ENCODE data around the gene ETS1. TPM values are rescaled to one million over a fixed set of nuclear protein-coding genes. Genes with fewer than 3 reads are reported as not detected.

ETS1 gene
- total RNA-seq, 1 experiment from 2014 or later, result 66.4 TPM

DNA sequence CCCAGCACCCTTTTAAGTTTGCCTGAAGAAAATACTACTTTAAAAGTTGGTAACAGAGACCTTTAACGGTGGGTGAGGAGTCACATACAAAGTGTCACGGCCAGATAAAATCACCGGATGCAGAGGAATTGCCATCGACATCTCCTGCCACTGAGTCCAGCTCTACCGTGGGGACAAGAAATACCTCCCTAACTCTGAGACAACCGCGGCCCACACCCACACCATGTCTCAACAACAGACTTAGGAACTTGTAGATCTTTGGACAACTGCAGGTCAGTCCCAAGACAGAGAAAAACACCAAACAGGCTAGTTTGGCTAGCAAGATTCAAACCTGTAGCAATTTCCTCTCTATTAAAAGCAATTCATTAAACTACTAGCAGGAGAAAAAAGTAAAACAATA lies 669 bp downstream of the ETS1 start:
- Histone ChIP-seq H3K27ac (ENCODE audit: low read length) (no peak overlapping the region), H3K27me3 (ENCODE audit: control insufficient read depth, insufficient read depth, low read length) (peaks cover 49% of the 10 kb centered on the region), H3K9me3 (ENCODE audit: control insufficient read depth, insufficient read depth, low read depth, low read length) (no peaks in the 10 kb centered on the region), H3K4me1 (ENCODE audit: control insufficient read depth, insufficient read depth, low read length) (no peaks in the 10 kb centered on the region), H3K4me3 (ENCODE audit: low read depth in 2 of 2, low read length in 2 of 2) (no peak overlapping the region), H3K36me3 (ENCODE audit: control insufficient read depth, insufficient read depth, low read length) (no peaks in the 10 kb centered on the region)
- no peak for TF ChIP-seq TCF7L2 (IDR thresholded peaks at IDR 0.05; ENCODE audit: low read depth, low read length)
- intact Hi-C loops (cut with micrococcal nuclease; ENCODE audit: unreplicated experiment) (loop anchor here (2.0 kb wide), 1 partner anchor 56 kb away; no protein-coding TSS in a partner anchor), in situ Hi-C loops (cut with HindIII; ENCODE audit: low pct_unique_long_range_greater_than_20kb, low sequenced_read_pairs) (no loop called here)
- DNase-seq (ENCODE audit: low read depth, low spot score) (no peak), ATAC-seq (no peak)
- BruUV-seq (replicated peaks), result no TSS peak
- ChIA-PET POLR2A (no interaction called here), CTCF (no interaction called here)

DNA sequence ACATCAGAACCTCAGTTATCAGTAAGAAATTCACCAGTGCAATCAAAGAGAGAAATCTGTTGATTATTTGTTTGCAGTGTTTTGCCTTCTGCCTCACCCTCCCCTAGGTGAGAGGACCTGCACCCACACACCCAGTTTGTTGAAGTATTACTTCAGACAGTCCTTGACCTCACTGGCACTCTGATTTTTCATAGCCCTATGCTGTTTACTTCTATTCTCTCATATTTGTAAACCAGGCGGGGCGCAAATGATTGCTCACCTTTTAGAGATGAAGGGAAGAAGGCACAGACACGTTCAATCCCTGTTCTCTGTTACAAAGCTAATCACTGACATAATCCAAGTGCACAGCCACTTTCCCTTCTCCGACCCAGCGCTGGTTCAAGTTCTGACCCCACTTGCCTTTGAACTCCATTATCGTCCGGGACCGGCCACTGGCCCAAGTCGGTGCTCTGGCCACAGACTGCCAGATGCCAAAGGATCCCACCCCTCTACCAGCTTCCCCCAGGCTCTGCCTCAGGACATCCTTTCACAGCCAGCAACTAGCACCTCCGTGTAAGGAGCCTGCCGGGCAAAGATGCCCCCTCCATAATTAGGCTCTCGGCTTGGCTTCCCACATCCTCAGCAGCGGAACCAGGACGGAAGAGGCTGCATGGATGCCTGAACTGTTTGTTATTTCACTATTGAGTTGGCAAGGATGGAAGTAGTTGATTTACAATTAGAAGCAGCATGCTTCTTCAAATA lies 1.7 kb downstream of the ETS1 start:
- no peak overlapping the region for H3K4me3 ChIP-seq (ENCODE audit: low read depth in 2 of 2, low read length in 2 of 2)

More for the DNA sequence above, 1.7 kb downstream of the ETS1 start:
- TF ChIP-seq, protein P1, sequence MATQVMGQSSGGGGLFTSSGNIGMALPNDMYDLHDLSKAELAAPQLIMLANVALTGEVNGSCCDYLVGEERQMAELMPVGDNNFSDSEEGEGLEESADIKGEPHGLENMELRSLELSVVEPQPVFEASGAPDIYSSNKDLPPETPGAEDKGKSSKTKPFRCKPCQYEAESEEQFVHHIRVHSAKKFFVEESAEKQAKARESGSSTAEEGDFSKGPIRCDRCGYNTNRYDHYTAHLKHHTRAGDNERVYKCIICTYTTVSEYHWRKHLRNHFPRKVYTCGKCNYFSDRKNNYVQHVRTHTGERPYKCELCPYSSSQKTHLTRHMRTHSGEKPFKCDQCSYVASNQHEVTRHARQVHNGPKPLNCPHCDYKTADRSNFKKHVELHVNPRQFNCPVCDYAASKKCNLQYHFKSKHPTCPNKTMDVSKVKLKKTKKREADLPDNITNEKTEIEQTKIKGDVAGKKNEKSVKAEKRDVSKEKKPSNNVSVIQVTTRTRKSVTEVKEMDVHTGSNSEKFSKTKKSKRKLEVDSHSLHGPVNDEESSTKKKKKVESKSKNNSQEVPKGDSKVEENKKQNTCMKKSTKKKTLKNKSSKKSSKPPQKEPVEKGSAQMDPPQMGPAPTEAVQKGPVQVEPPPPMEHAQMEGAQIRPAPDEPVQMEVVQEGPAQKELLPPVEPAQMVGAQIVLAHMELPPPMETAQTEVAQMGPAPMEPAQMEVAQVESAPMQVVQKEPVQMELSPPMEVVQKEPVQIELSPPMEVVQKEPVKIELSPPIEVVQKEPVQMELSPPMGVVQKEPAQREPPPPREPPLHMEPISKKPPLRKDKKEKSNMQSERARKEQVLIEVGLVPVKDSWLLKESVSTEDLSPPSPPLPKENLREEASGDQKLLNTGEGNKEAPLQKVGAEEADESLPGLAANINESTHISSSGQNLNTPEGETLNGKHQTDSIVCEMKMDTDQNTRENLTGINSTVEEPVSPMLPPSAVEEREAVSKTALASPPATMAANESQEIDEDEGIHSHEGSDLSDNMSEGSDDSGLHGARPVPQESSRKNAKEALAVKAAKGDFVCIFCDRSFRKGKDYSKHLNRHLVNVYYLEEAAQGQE (IDR thresholded peaks at IDR 0.05; ENCODE audit: insufficient read depth in 1 of 2, low read depth in 2 of 2, low read length in 1 of 2), result no peak
- TF ChIP-seq TCF7L2 (IDR thresholded peaks at IDR 0.05; ENCODE audit: low read depth, low read length) (no peak), SIN3A (IDR thresholded peaks at IDR 0.05; ENCODE audit: borderline replicate concordance, insufficient read depth, low read depth, low read length) (no peak), POLR2AphosphoS5 (IDR thresholded peaks at IDR 0.05; ENCODE audit: low read depth, low read length) (no peak)
- TF ChIP-seq, protein P2, sequence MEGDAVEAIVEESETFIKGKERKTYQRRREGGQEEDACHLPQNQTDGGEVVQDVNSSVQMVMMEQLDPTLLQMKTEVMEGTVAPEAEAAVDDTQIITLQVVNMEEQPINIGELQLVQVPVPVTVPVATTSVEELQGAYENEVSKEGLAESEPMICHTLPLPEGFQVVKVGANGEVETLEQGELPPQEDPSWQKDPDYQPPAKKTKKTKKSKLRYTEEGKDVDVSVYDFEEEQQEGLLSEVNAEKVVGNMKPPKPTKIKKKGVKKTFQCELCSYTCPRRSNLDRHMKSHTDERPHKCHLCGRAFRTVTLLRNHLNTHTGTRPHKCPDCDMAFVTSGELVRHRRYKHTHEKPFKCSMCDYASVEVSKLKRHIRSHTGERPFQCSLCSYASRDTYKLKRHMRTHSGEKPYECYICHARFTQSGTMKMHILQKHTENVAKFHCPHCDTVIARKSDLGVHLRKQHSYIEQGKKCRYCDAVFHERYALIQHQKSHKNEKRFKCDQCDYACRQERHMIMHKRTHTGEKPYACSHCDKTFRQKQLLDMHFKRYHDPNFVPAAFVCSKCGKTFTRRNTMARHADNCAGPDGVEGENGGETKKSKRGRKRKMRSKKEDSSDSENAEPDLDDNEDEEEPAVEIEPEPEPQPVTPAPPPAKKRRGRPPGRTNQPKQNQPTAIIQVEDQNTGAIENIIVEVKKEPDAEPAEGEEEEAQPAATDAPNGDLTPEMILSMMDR (IDR thresholded peaks at IDR 0.05), result no peak
- Histone ChIP-seq H3K4me1 (ENCODE audit: control insufficient read depth, insufficient read depth, low read length) (no peaks in the 10 kb centered on the region), H3K9me3 (ENCODE audit: control insufficient read depth, insufficient read depth, low read depth, low read length) (no peaks in the 10 kb centered on the region), H3K36me3 (ENCODE audit: control insufficient read depth, insufficient read depth, low read length) (no peaks in the 10 kb centered on the region), H3K27me3 (ENCODE audit: control insufficient read depth, insufficient read depth, low read length) (peaks cover 40% of the 10 kb centered on the region), H3K27ac (ENCODE audit: low read length) (no peak overlapping the region)
- in situ Hi-C loops (cut with HindIII; ENCODE audit: low pct_unique_long_range_greater_than_20kb, low sequenced_read_pairs) (no loop called here), intact Hi-C loops (cut with micrococcal nuclease; ENCODE audit: unreplicated experiment) (loop anchor here (2.0 kb wide), 1 partner anchor 55 kb away; no protein-coding TSS in a partner anchor)
- no peak for DNase-seq (ENCODE audit: low read depth, low spot score)
- BruUV-seq (replicated peaks), result no TSS peak
- POLR2A ChIA-PET, result no interaction called here
- no peak; the same call in 1 of the 2 replicates for ATAC-seq
- CTCF ChIA-PET, result no interaction called here
